Right atrium auricular region (tissue), 2 donors: ENCODE data around the gene ZNF75A. TPM values are rescaled to one million over a fixed set of nuclear protein-coding genes. Genes with fewer than 3 reads are reported as not detected.

Experiments
- DNase-seq: peaks from one replicate; pipeline ENCODE4 v3.0.0-alpha.2; 2019; ENCODE audit warnings: low spot score
- H3K27ac ChIP-seq, 2 donors: fragments of 200-600 bp; sonication (generic); 1 replicate in 1 of 2; 2 replicates in 1 of 2; pipeline ENCODE4 v1.5.1; 2016 to 2019
- H3K27me3 ChIP-seq, 2 donors: fragments of 200-600 bp; sonication (generic); one replicate each; pipeline versions ENCODE4 v1.5.1 to v1.6.0; 2017 to 2019
- H3K36me3 ChIP-seq: fragments of 200-600 bp; sonication (generic); one replicate; pipeline ENCODE4 v1.5.1; 2016
- H3K4me1 ChIP-seq, 2 donors: fragments of 200-600 bp; sonication (generic); one replicate each; pipeline versions ENCODE4 v1.5.1 to v1.6.0; 2017 to 2019
- H3K4me3 ChIP-seq, 2 donors: fragments of 200-600 bp; sonication (generic); 1 replicate in 1 of 2; 2 replicates in 1 of 2; pipeline ENCODE4 v1.5.1; 2017 to 2019; ENCODE audit warnings: mild to moderate bottlenecking in 1 of 2, moderate library complexity in 1 of 2
- H3K9me3 ChIP-seq, 2 donors: fragments of 200-600 bp; sonication (generic); one replicate each; pipeline ENCODE4 v1.5.1; 2019
- total RNA-seq, 2 donors: library from RNA; depleted of rRNA; stranded (reverse); fragments of >200 nt; gene quantifications; one replicate each; pipeline ENCODE4 v1.1.0, GENCODE V29; 2016
- TF ChIP-seq, protein P1 (sequence below), 2 donors: fragments of 200-600 bp; sonication (generic); IDR thresholded peaks; one replicate each; pipeline ENCODE4 v1.5.1; 2019; ENCODE audit warnings: antibody characterized with exemption in 2 of 2

ZNF75A gene
- total RNA-seq, 2 donors from 2014 or later = 15.5 to 20.1 TPM

DNA sequence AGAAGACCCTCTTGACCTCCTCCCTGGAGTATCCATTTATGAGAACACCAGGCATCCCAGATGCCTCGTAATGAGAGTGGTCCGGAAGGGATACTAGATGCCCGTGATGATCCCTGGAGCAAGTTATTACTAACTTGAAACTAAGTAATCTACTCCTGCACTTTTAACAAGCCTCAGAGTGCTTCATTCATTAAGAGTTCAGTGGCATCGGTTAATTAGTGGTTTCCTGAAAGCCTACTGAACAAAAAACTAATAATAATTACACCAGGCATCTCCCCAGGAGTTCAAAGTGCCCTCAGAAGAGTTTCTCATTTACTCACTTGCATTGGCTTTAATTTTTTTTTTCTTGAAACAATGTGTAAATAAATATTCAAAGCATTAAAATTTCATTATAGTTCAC lies 22.2 kb downstream of the ZNF75A start:
- Histone ChIP-seq H3K4me1 (no peaks in the 10 kb centered on the region), H3K9me3 (peaks cover 0 to 19% of the 10 kb centered on the region in 2 donors), H3K4me3 (no peak overlapping the region), H3K27me3 (no peaks in the 10 kb centered on the region), H3K36me3 (no peaks in the 10 kb centered on the region), H3K27ac (no peak overlapping the region)
- no peak for DNase-seq
- TF ChIP-seq, protein P1, sequence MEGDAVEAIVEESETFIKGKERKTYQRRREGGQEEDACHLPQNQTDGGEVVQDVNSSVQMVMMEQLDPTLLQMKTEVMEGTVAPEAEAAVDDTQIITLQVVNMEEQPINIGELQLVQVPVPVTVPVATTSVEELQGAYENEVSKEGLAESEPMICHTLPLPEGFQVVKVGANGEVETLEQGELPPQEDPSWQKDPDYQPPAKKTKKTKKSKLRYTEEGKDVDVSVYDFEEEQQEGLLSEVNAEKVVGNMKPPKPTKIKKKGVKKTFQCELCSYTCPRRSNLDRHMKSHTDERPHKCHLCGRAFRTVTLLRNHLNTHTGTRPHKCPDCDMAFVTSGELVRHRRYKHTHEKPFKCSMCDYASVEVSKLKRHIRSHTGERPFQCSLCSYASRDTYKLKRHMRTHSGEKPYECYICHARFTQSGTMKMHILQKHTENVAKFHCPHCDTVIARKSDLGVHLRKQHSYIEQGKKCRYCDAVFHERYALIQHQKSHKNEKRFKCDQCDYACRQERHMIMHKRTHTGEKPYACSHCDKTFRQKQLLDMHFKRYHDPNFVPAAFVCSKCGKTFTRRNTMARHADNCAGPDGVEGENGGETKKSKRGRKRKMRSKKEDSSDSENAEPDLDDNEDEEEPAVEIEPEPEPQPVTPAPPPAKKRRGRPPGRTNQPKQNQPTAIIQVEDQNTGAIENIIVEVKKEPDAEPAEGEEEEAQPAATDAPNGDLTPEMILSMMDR (IDR thresholded peaks at IDR 0.05) = no peak

DNA sequence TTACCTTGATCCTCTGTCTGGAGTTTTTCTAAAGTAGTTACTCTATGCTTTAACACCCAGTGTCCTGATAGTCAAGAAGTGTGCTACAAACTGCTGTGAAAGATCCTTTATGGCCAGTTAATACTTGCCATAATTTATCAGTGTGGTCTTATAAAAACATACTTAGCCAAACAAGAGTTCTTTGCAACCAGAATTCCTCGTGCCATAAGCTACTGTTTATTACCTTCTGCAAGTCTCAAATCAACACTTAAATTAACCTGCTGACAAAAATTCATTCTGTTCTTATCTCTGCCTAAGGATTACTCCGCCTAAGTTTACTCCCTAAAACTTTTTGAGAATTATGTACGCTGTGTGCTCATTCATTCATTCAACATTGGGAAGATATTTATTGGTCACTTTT lies 22.8 kb downstream of the ZNF75A start:
- peaks cover 0 to 13% of the 10 kb centered on the region in 2 donors for H3K9me3 ChIP-seq
- TF ChIP-seq, protein P1 (IDR thresholded peaks at IDR 0.05) = no peak
- no peak for DNase-seq
- no peaks in the 10 kb centered on the region for H3K36me3 ChIP-seq
- no peaks in the 10 kb centered on the region for H3K4me1 ChIP-seq
- H3K27me3 ChIP-seq = no peaks in the 10 kb centered on the region
- no peak overlapping the region for H3K27ac ChIP-seq
- H3K4me3 ChIP-seq = no peak overlapping the region

DNA sequence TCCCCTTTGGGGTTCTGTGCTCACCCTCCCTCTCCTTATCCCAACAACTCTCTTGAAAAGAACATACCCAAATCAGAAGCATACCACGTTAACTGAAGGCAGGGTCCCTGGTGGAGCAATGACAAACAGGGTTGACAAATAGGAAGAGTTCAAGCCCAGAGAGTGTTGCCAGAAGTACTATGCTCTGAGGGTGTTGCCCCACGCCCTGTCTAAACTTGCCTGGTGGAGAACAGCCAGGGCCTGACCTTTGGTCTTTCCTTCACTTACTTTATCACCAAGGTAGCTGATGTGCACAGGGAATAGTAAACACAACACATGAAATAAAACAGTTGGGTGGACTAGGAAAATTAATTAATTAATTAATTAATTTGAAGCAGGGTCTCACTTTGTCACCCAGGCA lies 23.3 kb downstream of the ZNF75A start:
- TF ChIP-seq, protein P1 (IDR thresholded peaks at IDR 0.05) = no peak
- Histone ChIP-seq H3K27me3 (no peaks in the 10 kb centered on the region), H3K4me1 (no peaks in the 10 kb centered on the region), H3K36me3 (no peaks in the 10 kb centered on the region), H3K27ac (no peak overlapping the region), H3K9me3 (peaks cover 0 to 7% of the 10 kb centered on the region in 2 donors), H3K4me3 (no peak overlapping the region)
- no peak for DNase-seq

DNA sequence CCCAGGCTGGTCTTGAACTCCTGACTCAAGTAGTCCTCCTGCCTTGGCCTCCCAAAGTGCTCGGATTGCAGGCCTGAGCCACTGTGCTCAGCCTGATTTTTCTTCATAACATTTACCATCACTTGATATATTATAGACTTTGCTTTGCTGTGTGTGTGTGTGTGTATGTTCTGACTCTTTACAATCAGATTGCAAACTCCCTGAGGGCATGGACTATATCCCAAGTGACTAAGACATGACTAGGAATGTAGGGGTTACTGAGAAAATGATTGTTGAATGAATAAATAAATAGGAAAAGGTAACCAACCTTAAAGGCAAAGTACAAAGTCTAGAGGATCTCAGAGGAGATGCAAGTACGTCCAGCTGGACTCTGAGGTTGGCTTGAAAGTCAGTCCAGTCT lies 40.7 kb downstream of the ZNF75A start:
- Histone ChIP-seq H3K27ac (no peak overlapping the region), H3K36me3 (no peaks in the 10 kb centered on the region), H3K27me3 (no peaks in the 10 kb centered on the region), H3K4me3 (no peak overlapping the region), H3K4me1 (peaks cover 0 to 10% of the 10 kb centered on the region in 2 donors), H3K9me3 (no peaks in the 10 kb centered on the region)
- DNase-seq = no peak
- TF ChIP-seq, protein P1 (IDR thresholded peaks at IDR 0.05) = no peak

DNA sequence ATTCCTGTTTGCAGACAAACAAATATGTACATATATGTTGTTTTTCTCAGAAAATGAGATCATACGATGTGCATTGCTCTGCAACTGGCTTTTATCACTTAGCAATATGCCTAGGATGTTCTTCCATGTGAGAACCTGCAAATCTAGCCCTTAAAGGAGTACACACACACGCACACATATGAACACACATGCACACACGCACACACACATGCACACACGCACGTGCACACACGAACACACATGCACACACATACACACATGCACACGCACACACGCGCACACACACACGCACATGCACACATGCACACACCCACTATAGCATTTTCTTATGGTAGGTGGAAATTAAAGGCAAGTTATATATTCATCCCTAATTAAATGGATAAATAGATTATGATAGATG lies 42.3 kb downstream of the ZNF75A start:
- Histone ChIP-seq H3K4me1 (peaks cover 0 to 10% of the 10 kb centered on the region in 2 donors), H3K27me3 (no peaks in the 10 kb centered on the region), H3K9me3 (no peaks in the 10 kb centered on the region), H3K27ac (no peak overlapping the region), H3K36me3 (no peaks in the 10 kb centered on the region), H3K4me3 (no peak overlapping the region)
- TF ChIP-seq, protein P1 (IDR thresholded peaks at IDR 0.05) = no peak
- no peak for DNase-seq

DNA sequence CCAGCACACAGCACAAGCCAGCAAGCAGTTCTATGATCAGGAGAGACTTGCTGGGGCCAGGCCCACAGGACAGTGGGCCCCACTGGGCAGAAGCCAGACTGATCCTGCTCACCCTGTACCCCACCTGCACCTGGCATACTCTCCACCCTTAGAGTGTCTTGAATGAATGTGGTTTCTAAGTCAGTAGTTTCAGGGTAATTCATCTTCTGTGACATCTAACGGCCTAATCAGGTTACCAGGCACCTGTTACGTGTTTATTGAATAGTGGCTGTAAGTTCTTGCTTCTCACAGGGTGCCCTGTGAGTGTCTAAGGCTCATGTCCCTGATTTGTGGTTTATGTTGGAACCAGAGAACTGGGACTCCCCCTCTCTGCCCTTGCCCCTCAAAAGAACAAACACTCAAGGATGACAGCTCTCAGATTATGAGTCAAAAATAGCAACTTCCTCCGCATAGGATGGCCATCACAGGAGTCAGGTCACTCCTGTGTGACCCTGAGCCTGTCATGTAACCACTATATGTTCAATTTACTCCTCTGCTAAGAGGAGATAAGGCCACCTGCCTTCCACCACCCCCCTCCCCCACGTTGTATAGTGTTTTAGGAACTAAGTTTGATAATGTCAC lies 43.4 kb downstream of the ZNF75A start:
- no peaks in the 10 kb centered on the region for H3K9me3 ChIP-seq
- no peak for DNase-seq
- no peak overlapping the region for H3K4me3 ChIP-seq
- H3K36me3 ChIP-seq = no peaks in the 10 kb centered on the region
- H3K27ac ChIP-seq = no peak overlapping the region
- H3K27me3 ChIP-seq = no peaks in the 10 kb centered on the region
- H3K4me1 ChIP-seq = peaks cover 0 to 10% of the 10 kb centered on the region in 2 donors
- TF ChIP-seq, protein P1 (IDR thresholded peaks at IDR 0.05) = no peak
